Stimulated activated CD4-positive, alpha-beta T cell treated with anti-CD3 and anti-CD28 coated beads, Interleukin-15, amount 100 ng/mL, for 1 hour (primary cell): ENCODE results near the gene PLEKHM3.

Source experiments
- DNase-seq, 2 donors: peaks; one replicate each; pipeline ENCODE4 v3.0.0-alpha.2; 2020; ENCODE audit warnings: low read depth in 1 of 2, low spot score in 1 of 2

Gene PLEKHM3

DNA sequence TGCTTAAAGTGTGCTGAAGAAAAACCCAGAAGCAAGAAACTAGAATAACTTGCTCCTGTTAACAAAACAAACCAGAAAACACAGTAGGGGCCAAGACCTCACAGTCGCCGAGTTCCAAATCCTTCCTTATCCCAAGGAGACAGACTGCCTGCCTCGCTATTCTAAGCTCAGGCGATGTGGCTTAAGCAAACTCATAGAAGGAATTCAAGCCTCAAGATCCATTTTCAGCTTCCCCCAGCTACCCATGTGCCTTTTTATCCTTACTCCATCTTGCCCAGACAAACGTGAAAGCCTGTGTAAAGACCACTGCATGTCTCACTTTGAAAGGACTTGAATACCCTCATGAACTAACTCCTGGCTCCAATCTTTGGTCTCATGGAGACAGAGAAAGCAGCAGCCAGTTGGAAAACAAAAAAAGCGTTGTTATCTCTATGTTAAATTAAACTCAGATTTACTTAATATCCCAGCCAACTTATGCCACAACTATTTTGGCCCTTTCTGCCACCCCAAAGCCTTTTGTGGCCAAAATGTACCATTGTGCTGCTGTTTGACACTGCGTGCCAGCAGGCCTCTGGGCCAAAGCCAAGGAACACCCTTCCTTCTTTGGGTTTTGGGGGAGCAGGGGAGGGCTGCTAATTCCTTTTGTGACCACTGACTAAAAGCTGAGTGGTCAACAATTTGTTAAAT is 132.5 kb downstream of the PLEKHM3 start:
- DNase-seq = no peak

DNA sequence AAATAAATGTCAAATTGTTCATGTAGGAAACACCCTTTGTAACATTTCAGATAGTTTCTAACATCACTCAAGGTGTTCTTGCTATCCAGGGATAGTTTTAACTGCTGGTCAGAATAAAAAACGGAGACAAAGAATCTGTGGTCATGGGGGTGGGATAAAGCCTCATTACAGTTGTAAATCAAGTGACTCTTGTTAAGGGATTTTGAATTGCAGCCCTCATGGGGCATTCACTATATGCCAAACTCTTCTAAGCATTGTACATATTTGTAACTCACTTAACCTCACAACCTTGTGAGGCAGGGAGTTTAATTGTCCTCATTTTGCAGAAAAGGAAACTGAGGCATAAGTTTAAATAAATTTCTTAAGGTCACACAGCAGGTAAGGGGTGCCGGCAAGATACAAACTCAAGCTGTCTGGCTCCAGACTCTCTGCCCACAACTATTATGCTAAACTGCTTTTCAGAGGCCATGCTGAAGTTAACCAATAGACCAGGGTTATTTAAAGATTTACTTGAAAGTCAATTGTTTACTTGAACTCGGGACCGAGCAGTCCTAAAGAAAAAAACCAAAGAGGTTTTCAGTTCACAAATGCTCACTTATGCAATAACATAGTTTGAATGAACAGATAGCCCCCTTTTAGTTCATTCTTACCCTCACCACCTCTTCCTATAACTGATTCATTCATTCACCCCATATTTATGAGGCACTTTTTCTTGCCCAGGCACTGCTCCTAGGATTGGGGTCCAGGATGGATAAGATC is 134.1 kb downstream of the PLEKHM3 start:
- DNase-seq = no peak

DNA sequence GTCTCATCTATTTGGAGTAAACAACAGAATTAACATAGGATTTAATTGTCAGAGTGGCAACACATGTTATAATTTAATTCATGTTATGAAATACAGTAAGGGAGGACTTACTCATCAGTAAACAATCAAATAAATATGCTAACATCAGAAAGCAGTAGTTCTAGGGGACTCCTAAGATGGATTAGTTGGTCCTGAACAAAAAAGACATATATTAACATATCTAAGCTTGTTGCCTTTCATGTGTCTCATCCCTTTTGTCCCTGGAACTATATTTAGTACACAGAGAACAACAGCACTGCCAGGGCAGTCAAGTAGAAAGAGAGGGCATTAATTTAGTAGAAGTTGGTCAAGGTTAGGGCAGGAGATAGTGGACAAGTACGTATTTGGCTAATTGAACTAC is 137.8 kb downstream of the PLEKHM3 start:
- no peak for DNase-seq

DNA sequence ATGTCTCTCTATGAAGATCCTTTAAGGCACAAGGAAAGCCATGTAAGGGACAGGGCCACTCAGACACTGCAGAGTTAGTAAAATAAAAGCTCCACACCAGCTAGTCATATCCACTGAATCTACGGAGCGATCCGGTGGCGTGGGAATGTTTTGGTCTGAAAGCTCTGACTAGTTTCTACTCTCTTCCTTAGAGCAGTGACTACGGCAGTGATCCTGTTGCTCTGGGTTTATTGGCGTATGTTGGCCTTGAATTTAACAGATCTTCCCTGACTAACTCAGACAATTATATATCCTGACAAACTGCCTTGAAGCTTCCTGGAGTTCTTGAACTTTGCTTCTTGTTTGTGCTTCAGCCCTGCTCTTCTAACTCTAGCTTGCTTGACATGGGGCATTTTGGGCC is 140.3 kb downstream of the PLEKHM3 start:
- no peak for DNase-seq

DNA sequence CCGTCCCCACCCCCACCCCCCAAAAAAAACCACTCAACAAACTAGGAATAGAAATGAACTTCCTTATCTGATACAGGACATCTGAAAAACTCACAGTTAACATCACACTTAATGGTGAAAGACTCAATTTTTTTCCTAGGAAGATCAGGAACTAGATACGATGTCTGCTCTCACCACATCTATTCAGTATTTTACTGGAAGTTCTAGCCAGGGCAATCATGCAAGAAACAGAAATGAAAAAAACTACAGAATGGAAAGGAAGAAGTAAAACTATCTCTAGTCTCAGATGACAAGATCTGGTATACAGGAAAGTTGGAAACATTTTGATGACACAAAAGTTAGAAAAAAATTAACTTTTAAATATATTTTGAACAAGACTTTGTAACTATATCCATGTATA is 141.2 kb downstream of the PLEKHM3 start:
- no peak for DNase-seq

DNA sequence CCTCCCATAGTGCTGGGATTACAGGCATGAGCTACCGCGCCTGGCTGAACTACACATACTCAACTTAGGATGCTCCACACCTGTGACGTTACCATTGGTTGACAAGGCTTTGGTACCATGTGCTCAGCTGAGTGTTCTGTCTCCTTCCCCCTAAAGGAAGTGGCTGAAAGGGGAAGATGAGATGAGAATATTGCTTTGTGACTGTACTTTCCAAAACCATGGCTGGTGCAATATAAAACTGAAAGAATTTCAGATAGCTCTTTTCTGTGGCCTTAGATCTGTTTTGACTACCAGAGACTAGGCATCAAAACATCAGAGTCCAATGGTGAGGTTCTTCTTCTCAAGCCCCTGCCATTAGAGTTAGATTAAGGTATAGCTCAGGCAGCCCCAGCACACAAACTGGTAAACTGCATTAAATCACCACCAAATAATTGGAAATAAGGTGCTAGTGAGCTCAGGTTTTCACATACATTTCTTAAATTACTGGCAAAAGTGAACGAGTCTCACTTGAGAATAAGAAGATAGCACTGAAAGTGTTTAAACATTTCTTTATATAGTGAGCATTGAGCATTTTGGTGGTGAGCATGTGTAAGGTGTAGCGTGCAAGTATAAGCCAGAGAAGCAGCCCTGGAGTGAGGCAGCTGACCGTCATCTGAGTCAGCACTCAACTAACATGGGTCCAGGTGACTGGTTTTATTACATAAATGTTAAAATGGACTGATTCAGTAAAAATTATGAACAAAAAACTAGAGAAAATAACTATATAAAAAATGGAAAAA is 142.1 kb downstream of the PLEKHM3 start:
- no peak for DNase-seq

DNA sequence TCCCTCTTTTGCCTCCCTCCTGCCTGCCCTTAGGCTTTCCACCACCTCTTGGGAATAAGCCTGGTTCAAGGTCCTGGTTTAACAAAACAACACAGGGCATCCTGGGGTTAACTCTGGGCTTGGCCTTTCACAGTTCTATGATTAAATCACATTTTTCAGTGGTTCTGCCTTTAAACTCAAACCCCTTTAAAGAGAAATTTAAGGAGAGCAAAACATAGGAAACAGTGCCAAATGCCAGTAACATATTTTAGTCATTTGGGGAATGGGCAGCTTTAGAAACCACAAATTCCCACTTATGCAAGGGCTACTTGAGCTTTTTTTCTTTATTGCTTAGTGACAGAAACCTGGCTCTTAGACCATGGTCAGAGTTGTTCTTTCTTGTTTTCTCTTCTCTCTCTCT is 143.4 kb downstream of the PLEKHM3 start:
- DNase-seq = no peak

DNA sequence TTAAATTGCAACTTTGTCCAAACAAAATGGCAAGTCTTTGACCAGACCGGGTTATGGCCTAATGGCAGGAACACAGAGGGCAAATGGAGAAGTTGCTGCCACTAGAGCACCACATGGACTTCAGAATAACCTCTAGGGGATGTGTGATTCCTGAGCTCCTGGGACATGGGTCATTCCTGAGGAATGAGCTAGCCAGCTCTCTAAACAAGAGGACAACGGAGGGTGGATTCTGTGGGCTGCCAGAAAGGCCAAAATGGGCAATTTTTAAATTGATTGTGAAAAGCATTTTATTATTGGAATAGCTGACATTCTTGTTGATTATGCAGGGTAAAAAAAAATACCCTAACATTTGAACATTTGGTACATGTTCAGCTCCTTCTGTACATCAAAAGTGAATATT is 145.8 kb downstream of the PLEKHM3 start:
- no peak for DNase-seq

DNA sequence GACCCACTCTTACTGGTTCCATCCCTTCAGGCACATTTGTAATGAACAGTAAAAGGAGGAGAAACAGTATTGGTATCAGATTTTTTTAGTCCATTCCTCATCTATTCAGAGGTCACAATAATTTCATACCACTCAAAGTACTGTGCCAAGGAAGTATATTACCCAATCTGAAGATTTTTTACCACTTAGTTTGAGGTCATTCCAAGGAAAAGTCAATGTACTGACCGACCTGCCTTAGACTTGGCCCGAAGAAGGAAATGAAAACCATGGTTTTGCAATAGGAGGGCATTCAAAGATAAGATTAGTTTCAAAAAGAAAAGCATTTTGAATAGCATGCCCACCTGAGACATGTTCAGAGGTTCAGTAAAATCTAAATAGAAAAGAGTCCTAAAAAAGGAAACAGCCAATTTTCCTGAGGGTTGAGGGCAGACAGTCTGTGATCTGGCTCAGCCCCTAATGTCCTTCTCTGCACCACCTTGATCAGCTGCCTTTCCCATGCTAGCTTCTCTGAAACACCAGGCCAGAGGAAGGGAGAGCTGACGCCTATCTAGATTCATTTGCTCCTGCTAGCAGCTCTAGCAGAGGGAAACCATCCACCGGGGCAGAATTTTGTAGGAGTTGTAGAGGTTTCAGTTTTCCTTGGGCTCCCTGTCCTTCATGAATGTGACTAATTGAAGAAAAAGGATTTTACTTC is 148.3 kb downstream of the PLEKHM3 start:
- no peak for DNase-seq

DNA sequence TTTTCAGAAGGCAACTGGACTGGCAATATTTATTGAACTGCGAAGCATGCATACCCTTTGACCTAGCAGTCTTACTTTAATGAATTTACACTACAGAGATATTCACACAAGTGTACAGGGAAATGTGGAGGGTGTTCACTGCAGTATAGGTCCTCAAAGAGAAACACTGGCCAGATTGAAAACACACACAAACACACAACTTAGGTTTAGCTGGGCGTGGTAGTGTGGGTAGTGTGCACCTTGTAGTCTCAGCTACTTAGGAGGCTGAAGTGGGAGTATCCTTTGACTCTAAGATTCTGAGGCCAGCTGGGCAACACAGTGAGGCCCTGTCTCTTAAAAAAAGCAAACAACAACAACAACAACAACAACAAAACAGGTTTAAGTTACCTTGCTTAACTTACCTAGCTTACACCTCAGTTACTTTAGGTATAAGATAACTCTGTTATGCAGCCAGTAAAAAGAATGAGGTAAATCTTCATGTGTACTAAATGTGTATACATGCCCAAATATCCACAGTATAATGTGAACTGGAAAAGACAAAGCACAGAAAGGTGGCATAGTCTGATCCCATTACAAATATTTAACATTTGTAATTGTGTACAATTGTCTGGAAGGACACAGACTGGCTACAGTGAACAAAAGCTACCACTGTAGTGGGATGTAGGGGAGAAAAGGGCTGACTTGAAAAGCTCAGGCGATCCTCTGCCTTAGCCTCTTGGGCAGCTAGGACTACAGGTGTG is 149.7 kb downstream of the PLEKHM3 start:
- no peak for DNase-seq

DNA sequence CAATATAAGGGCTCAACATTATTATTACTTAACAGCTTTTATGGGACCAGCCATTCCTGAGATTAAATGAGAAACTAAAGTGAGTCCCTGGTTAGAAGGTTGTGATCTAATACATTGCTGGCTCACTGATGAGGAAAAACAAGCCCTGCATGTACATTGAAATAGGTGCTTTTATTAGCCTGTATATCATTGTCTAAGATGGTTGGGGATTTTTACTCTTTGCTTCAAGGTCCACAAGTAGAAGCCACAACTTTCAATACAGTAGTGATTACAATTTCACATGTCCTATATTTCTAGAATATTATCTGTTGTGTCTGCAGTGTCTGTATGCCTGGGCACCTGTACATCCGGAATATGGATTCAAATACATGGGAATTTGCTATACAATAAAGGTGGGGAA is 151.5 kb downstream of the PLEKHM3 start:
- no peak for DNase-seq

DNA sequence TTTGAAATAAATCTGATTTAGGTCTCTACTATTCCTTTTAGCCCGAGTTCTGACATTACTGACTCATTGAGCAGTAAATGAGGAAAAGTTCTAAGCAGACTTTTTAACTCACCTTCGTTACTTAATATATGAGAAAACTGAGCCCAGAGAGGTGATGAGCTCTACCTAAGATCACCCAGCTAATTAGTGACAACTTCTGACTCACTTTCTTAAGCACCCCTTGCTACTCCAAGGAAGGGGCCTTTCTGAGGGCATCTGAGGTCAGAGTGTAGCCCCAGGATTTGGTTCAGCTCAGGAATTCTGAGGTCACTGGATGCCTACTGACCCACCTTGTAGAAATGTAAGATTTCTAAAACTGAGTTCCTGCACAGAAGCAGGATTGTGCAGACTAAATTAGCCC is 153.4 kb downstream of the PLEKHM3 start:
- no peak for DNase-seq

DNA sequence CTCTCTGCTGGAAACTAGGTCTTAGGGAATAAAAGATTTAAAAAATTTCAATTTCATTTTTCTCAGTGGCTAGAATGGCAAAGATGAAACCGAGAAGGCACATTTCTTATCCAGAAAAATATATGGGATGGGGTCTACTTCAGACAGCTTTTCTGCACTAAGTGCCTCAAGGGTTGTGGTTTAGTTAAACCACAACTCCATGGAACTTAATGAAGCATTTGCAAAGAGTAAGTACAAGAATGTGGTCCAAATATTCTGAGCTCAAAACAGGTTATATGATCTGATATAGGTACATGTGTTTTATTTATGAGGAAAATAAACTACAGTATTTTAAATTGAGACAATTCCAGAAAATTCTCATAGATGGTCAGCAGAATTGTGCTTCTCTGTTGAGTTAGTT is 153.8 kb downstream of the PLEKHM3 start:
- no peak for DNase-seq

DNA sequence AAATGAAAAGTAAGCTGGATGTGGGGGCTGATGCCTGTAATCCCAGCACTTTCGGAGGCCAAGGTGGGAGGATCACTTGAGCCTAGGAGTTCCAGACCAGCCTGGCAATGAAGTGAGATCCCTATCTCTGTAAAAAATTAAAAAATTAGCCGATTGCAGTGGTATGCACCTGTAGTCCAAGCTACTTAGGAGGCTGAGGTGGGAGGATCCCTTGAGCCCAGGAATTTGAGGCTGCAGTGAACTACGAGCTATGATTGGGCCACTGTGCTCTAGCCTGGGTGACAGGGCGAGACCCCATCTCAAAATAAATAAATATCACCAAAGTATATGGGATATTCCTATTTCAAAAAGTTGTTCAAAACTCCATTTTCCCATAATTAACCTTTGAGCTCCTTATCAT is 154.5 kb downstream of the PLEKHM3 start:
- no peak for DNase-seq

DNA sequence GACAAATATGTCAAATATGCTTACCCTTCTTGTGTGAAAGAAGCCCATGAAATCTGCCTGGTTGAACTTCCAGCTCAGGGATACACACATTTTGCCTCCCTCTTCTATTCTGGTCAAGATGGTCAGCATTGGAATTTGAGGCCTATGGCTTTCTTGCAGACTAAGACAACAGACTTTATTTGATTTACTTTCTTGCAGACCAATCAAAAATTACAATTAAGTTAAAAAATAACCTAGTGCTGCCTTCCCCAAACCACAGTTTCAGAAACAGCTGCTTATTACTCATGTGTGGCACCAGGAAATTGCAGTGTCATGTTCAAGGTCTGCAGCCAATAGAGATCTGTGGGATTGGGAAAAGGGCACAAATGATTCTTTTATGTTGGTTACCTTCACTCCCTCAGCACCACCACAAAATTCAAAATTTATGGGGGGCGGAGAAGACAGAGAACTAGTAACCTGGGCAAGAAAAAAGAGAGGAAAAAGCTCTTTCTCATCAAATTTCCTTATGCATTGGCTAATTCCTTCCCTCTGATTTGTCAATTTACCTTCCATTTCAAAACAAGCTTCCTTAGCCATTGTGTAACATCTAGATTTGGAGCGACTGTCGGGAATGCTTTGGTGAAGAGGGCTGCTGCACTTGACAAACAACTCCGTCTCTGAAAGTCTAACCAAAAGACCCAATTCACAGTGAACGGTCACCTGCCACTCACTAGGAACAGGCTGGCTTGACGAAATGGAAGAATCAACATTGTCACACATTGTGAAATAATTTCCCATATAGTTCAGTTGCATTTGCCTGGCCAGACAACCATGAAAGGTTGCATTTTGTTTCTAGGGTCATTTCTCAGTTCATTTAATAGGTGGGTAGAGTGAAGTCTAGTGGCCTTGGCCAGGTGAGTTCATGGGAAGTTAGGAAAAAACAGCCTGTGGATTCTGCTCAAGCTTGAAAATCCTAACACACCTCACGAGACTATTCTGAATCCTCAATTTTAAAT is 155.2 kb downstream of the PLEKHM3 start:
- no peak for DNase-seq

DNA sequence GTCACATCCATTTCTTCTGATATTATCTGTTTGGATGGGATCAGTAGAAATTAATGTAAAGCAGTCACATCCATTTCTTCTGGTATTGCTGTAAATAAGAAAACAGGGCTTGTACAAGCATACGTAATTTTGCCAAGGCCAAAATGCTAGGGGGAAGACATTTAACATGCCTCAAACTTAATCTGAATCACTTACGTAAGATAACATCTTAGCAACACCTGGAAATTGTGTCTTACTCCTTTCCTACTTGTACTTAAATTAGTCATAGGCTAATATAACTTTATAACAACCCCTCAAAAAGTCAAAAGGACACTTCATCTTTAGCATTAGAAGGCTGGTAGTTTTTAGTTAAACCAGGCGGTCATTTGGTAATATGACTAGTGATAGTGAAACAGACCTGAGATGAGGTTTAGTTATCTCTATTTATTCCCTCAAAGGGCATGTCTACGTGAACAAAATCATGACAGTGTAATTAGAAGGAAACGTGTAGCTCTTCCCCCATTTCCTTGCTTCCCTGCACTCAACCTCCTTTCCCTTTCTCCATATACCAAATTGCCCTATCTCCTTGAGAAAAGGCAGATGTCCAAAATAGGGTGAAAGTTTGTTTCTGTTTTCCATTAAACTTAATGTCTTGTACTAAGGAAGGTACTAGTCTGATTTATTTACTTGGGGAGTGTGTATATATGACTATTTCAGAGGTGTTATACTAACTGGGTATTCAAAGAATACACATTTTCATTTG is 156.3 kb downstream of the PLEKHM3 start:
- DNase-seq = no peak

DNA sequence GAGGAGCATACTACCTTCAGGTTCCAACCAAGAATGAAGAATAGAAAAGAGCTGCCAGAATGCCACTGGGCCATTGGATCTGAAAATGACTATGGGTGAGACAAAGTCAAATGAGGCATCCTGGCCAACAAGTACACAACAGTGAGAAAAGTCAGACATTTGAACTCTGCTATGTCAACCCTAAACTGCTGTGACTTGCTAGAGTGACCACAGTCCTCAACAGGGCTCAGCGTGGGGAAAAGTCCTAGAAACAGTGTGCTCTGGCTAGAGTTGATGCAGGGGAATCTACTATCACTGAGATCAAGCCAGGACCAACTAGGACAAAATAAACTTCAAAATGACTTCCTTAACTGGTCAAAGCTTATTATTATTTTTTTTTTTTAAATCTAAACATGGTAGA is 157.4 kb downstream of the PLEKHM3 start:
- no peak for DNase-seq

DNA sequence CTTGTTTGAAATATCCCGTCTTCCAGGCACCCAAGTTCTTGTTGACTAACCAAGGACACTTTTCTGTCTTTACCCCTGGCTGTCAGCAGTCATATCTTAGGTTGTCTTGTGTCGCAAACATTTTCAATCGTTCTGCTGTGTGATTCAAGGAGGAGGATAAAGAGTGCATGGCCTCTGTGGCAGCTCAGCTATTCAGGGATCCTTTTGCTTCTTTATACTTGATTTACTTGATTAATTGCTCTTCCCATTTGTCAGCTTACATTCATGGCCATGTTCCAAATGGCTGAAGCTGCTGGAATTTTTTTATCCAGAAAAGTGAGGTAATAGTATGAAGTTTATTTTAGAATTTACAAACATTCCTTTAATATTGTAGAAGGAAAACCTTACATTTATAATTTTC is 158.3 kb downstream of the PLEKHM3 start:
- no peak for DNase-seq

DNA sequence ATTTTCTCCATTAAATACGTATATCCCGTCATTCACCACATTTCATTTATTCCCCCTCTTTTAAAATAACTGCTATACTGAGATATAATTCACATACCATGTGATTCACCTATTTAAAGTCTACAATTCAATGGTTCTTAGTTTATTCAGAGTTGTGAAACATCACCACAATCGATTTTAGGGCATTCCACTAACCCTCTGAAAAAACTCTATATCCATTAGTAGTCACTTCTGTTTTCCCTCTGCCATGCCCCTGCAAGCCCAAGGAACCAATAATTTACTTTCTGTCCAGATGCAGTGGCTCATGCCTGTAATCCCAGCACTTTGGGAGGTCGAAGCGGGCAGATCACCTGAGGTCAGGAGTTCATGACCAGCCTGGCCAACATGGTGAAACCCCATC is 160.1 kb downstream of the PLEKHM3 start:
- no peak for DNase-seq
